GM18520 (cell line): ENCODE measurements around the gene HCN1.

Experiments used
- ATAC-seq: cut with Tn5 transposase; IDR thresholded peaks from one replicate; pipeline ENCODE4 v1.9.1; 2021; ENCODE audit not compliant: unreplicated experiment

HCN1 gene

DNA sequence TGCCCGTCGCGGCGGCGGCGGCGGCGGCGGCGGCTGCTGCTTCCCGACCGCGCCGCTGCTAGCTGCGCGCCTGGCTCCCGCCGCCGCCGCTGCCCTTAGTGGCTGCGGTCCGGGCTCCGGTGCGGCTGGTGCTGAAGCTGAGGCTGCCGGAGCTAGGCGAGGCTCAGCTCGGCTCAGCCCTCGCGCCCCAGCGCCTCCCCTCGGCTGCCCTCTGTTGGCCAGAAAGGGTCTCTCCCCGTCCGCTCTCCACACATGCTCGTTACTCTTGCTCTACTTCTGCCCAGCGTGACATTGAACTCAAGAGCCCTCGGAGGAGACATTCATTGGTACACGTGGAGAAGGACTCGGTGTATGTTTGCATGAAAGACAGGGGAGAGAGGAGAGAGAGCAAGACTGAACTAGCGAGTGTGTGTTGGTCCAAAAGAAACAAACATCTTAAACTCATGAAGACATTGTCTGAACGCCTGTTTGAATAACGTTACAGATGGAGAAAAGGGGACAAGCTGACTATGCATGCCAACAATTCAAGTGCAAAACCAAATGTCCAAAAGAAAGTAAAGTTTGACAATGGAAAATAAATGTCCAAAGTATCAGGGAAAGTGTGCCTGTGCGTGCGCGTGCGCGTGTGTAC, at the start of gene HCN1:
TSS of gene HCN1 (minus strand) at position 175 of the 631 bp plus-strand sequence.
- ATAC-seq: peak; percentile 46

DNA sequence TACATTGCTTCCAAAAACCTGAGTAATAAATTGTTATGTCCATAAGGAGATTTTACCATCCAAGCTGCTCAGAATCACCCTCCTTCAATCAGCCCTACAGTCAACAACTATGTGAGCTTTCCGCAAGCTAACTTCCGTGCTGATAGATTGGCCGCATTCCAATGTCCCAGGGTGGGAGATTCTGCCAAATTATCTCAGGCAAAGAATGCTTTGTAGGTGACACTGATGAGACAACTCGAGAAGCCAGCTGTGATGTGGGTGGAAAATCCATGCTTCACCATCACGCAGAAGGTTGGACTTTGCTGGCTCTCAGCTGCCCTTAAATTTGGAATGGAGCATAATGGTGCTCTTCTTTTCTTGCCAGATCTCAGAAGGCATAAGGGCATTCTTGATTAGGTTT, 44.9 kb upstream of the HCN1 start:
- no peak for ATAC-seq

DNA sequence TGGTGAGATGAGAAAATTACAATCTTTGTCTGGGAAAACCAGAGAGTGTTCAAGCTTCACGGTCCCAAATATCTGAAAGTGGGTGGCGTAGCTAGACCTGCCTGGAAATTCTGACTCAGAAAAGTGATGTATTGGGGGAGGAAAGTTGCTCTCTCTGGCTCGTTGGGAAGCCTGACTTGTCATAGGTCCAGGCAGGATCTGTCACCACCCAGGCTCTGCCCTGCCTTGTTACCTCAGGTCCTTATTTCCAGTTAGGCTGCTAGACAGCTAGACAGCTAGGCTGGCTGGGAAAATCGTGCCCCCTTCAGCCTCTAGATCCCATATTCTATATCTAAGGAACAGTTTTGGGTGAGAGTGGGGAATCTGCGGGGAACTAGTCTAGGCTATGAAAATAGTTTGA, 41.0 kb upstream of the HCN1 start:
- no peak for ATAC-seq

DNA sequence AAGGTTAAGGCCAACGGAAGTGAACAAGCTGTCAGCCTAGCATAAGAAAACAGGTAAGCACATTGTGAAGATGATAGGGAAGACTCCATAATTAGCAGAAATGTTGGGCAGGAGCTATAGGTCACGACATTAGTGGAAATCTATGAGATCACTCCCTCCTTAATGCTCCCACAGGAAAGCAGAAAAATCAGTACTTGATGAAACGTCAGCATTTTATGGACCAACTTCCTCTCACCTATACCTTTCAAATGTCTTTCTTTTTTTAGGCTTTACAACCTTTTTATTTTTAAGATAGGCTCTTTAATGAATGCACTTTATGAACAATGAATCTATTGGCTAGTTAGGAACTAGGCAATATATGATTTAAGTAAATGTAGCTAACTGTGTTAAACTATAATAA, 29.4 kb upstream of the HCN1 start:
- no peak for ATAC-seq

DNA sequence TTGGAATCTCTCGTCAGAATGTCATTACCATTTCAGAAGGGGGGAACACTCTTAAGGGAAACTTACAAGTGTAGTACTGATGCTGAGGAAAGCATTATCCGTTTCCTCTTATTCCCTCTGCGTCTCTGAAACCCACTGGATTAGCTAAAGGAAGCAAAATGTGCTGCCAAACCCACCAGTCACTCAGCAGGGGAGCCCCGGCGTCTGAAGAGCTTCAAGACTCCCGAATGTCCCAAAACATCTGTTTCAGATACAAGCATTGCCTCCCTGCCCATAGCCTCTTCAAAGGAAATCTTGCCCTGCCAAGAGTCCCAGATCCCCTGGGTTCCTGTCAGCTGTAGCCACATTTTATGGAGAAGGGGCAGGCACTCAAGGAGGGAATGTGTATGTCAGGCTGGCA, 1.0 kb upstream of the HCN1 start:
- no peak for ATAC-seq

DNA sequence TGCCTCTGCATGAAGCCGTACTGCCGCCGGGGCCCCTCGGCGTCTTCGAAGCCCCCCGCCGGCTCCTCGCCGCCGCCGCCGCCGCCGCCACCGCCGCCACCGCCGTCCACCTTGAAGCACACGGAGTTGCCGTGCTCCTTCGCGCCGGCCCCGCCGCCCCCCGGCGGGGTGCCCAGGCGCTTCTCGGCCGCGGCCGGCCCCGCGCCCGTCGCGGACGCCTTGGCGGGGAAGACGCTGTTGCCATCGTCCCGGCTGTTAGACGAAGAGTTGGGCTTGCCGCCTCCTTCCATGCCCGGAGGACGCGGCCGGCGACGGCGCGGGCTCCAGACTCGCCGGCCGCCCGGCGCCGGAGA, 400 bp downstream of the HCN1 start:
- no peak for ATAC-seq

DNA sequence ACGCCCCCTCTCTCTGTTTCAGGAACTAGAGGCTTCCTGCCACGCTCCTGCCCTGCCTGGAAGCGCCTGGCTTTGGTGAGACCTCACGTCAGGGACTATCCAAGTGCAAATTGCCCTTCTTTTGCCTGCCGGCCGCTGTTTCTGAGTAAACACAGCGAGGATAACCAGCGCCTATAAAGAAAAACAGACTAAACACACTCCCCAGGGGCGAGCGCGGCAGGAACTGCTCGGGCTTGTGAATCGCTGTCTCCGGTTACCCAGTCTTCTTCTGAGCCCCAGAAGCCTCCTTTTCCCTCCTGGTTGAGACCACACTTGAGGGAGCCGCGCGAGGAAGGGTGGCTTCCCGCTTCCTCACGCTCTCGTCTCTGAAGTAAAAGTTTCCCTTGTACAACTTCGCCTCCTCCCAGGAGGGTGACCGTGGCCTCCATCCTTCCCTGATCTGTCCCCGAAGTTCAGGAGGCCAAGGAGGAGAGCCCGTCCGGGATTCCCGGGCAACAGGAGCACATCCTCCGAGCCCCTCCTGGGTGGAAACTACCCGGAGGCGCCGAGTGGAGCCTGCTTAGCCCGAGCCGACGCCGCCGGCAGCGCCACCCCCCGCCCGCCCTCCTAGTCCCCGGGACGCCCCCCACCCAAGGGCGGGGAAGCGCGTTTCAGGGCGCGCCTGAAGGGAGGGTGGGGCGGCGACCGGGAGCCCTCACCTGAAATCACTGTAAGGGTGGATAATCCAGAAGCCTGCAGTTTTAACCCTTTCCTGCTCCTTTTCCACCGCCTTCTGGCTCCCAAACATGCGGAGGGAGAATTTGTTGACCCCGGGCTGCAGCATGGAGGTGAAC, 993 bp downstream of the HCN1 start:
- no peak for ATAC-seq

DNA sequence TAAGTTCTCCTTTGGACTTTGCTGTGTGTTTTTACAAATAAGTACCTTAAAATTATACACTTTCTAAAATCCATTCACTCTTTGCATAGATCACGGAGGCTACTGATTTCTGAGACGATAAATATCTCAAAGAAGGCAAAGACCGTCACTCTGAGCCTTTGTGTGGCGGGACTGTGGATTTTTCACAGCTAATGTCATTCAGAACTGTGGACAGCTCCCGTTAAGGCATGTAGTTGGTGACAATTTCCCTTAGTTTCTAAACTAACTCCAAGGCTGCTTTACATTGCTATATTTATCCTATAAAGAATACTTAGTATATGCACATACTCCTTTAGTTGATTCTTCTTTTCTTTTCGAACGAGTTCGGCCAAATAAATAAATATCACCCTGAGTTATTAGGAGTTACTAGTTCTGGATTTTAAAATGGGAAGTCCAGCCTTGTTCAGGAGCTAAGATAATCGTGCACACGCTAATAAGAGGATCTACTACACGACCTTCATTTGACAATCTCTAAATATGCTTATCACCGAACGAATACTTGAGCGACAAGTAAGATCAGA, 1.8 kb downstream of the HCN1 start:
- no peak for ATAC-seq

DNA sequence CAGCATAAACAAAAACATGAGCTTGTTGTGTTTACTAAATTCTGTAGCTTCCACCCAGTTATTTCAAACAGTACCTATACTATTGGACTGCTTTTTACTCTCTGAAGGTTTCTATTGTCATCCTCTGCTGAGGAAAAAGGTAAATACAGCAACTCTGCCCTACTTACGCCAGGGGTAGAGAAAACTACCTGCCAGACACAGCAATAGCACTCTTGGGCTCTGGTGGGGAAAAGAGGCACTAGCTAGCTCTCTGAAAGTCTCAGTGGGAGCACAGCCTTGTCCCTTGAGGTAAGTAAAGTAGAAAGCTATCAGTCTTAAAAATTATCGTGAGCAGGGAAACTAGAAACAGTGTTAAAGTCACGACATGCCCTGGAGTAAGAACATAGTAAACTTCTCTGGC, 3.7 kb downstream of the HCN1 start:
- no peak for ATAC-seq

DNA sequence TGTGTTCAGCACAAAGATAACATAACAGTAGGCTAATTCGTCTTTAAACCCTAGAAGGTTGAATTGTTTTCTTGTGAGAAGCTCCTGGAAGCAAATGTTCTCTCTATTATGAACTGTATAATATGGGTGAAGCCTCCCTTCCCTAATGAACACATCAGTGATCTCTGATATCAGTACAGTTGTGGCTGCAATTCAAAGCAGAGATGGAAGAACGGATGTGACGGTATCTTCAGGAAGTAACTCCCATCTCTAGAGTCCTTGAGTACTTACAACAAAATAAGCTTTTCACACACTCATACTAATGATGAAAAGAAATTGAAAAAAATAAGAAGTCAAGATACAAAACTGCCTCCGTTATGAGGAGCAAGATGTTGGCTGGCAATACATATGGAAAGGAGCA, 4.5 kb downstream of the HCN1 start:
- ATAC-seq: no peak

DNA sequence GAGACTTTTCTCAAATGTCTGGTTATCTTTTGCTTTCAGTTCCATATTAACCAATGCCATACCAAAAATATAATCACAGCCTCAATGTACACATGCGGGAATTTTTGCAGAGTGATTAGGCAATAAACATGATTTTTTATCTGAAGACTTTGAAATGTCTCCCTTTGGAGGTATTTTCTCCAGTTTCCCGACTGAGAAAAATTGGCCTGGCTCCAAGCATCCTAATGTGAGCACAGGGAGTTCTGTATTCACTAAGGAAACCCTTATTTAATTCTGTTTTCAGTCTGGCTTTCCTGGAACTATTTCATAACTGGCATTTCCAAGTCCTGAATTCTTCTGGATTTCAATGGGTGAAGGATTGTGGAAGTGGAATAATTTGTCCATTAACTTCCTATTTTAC, 8.5 kb downstream of the HCN1 start:
- no peak for ATAC-seq

DNA sequence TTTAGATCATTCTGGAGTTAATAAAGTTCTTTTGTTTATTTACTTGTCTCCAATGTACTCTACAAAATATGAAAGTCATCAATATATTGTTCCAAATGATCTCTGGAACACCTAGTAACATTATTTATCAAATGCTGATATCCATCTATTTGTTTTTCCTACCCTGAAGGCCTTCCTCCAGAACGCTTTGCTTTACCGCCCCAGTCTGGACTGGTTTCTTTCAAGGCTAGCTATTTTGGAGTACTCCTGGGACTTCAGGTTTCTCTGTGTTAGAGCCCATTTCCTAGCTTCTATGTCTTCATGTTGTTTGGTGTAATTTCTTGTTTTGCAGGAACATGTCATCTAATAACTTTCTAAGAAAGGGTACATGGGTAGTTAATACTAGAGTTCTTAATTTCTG, 9.6 kb downstream of the HCN1 start:
- no peak for ATAC-seq

DNA sequence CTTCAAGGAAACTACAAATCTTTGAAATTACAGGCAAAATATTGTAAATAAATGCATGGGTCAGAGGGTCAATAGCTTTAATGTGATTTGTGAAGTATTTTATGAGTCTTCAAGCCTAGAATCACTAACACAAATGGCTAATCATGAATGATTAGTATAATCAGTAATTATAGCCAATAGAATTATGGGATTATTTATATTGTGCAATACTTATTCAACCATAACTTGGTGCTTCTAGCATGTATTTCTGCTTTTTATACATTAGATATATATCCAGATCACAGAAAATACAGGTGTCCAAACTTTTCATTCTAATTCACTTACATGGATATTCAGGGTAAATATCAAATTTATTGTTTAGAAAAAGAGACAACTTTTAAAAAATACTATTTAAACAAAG, 12.1 kb downstream of the HCN1 start:
- no peak for ATAC-seq

DNA sequence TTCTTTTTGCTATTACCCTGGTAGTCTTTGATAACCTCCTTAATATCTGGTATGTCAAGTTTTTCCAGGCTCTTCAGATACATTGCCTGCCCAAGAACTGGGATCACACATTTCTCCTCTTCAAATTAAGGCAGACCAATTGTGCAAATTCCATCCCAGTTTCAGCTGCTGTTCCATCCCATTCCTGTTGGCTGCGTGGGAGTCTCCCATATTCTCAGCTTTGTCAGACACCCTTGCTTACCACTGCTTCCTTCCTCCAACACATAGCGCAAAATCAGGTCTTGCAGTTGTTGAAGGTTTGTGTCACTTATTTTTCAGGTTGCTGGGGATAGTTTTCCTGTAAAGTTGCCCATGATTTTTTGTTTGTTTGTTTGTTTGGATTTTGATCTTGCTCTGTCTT, 15.2 kb downstream of the HCN1 start:
- ATAC-seq: no peak

DNA sequence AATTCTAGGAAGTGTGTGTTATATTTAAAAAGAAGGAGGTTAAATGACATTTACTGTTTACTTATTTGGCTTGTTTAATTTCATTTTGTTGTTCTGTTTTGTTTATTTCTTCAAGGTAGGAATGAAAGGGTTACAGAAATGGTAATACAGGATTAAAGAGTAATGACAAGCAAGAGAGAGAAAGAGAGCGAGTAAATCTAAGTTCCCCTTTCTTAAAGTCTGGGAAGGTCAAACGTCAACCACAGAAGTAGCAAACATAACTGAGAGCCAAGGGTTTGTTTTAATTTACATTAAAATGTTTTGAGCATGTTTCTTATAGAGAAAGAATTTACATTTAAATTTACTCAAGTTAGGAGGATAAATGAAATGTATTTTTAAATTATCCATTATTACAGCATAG, 18.7 kb downstream of the HCN1 start:
- no peak for ATAC-seq

DNA sequence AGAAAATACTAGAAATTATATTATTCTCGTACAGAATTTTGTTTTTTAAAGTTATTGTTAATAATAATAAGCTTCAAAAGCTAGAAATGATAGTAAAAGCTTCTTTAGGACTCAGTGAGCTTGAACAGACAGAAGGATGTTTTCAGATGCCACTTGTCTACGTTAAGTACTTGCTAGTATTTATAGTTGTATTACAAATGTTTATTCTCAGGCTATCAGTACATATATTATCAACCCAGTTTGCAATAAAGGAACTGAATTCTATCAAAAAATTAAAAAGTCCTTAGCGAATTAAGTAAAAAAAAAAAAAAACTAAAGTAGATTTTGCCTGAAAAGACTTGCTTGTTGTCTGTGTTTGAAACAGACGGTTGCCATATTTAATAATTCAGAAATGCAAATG, 23.9 kb downstream of the HCN1 start:
- ATAC-seq: no peak

DNA sequence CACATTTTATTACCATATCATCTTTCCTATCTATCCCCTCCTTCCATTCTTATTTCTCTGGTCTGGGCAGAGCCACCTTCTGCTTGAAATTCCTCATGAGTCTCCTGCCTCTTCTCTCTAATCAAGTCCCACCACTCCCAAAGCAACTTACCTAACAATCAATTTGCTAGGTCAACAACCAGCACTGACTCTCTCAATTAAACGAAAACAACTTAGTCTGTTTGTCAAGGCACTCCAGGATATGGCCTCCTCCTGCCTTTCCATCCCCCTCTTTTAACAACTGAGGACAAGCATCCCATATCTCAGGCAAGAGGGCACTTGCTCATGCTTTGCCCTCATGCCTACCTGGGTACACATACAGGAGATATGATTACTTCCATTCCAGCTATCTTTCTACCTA, 47.4 kb downstream of the HCN1 start:
- no peak for ATAC-seq

DNA sequence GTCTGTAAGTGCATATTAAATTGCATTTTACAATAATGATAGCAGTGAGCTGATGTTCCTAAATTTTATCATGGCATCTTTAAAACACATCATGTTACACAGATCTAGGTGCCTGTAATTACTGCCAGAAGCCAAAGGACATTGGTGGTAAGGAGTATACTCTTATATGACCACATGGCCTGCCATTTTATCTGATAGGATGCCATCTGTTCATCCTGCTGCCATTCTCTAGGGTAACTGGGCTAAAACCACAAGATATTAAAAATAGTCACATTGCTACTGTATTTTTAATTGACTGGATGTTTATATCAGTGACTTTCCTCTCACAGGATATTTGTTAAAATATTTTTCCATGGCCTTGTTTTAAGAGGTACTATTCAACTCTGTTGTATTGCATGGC, 53.1 kb downstream of the HCN1 start:
- no peak for ATAC-seq

DNA sequence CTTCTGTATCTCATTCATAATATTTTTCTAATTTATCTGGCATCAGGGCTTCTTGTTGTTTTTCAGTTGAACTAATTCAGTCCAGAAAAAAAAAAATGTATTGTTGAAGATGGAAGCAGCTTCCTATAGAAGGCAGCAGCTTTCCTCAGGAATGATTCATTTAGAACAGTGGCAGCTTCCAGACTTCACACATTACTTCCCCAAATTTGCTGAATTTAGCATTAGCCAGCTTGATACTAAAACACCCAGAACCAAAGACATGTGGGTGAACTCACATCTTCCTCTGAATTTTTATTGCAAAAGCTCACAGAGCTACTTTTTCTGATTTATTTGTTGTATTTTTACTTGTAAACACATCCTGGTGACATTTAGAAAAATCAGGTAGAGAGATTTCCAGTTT, 53.8 kb downstream of the HCN1 start:
- ATAC-seq: no peak

DNA sequence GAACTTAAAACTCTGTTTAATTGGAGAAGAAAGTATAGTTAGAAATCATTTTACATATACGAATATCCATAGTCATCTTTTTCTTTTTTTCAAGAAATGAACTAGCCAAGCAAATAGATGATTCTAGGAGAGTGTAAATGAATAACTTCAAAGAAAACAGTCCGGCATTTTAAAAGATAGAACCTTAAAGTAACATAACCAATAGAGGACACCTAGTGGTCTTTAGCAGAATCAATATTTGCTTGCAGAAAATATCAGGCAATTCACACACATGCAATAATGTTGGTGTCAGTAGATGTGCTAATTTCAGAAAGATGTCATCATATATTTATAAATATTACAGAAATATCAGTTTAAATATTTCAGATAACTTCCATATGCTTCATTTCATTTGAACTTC, 57.1 kb downstream of the HCN1 start:
- ATAC-seq: no peak

DNA sequence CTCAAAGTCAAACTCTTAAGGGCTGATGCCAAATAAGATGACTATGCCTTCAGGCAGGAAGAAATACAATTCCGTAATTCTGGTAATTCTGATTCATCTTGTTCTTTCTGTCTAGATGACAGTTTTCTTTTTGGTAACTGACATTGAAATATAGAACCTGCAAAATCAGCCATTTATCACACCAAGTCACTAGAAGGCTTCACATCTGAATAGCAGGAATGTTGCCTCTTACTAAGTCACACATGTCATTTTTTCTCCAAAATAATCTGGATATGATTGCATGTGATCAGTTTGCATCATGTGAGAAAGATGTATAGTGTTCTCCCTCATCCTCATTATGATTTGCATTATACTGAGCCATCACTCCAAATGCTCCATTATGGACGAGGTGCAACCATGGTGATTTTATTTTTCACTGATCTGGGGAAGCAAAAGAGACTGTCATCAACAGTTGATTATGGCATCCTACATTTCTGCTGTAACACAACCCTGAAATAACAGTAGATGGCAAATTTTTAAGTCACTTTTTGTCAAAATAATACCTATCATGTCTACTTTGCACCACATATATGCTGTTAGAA, 69.0 kb downstream of the HCN1 start:
- no peak for ATAC-seq

DNA sequence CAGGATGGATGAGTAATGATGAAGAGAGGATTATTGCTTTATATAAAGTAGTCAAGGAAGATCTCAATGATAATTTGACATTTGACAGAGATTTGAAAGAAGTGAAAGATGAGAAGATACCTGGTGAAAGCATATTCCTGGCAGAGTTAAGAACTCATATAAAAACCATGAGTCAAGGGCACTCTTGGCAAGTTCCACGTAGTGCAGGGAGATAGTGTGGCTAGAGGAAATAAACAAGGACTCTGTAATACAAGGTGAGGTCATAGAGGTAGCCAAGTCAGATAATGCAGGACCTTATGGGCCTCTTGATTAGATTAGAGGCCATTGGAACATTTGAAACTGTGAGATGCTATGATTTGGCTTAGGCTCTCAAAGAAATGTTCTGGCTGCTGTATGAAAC, 72.3 kb downstream of the HCN1 start:
- no peak for ATAC-seq
